GM21528 (cell line): ENCODE data around the gene GPC6.

ENCODE experiments used
- ATAC-seq: cut with Tn5 transposase; IDR thresholded peaks from one replicate; pipeline ENCODE4 v1.9.1; 2021; ENCODE audit warnings: mild to moderate bottlenecking, moderate library complexity; ENCODE audit not compliant: unreplicated experiment, low FRiP score

Gene GPC6

GRCh38 chr13:94056362-94056990 lies 829.9 kb downstream of the GPC6 start:
- ATAC-seq, result no peak

GRCh38 chr13:94057618-94058186 lies 831.1 kb downstream of the GPC6 start:
- ATAC-seq, result no peak

- no peak for ATAC-seq
Observed at GRCh38 chr13:94058821-94059360, 832.3 kb downstream of the GPC6 start.

- no peak for ATAC-seq
Observed at GRCh38 chr13:94061301-94061700, 834.7 kb downstream of the GPC6 start.

GRCh38 chr13:94063096-94063495 lies 836.5 kb downstream of the GPC6 start:
- no peak for ATAC-seq

GRCh38 chr13:94063848-94064247 lies 837.2 kb downstream of the GPC6 start:
- no peak for ATAC-seq

- no peak for ATAC-seq
Observed at GRCh38 chr13:94065741-94066140, 839.1 kb downstream of the GPC6 start.

GRCh38 chr13:94073007-94073744 lies 846.6 kb downstream of the GPC6 start:
- ATAC-seq, result no peak

GRCh38 chr13:94079876-94080275 lies 853.3 kb downstream of the GPC6 start:
- ATAC-seq, result no peak

- ATAC-seq, result no peak
Observed at GRCh38 chr13:94080527-94080926, 853.9 kb downstream of the GPC6 start.

GRCh38 chr13:94087100-94087499 lies 860.5 kb downstream of the GPC6 start:
- no peak for ATAC-seq

- ATAC-seq, result no peak
Observed at GRCh38 chr13:94088742-94089141, 862.1 kb downstream of the GPC6 start.

GRCh38 chr13:94090773-94091480 lies 864.3 kb downstream of the GPC6 start:
- no peak for ATAC-seq

GRCh38 chr13:94093652-94094315 lies 867.2 kb downstream of the GPC6 start:
- no peak for ATAC-seq

- ATAC-seq, result no peak
Observed at GRCh38 chr13:94109715-94110374, 883.2 kb downstream of the GPC6 start.

- ATAC-seq, result no peak
Observed at GRCh38 chr13:94112227-94112626, 885.6 kb downstream of the GPC6 start.

- no peak for ATAC-seq
Observed at GRCh38 chr13:94112731-94113130, 886.1 kb downstream of the GPC6 start.

- ATAC-seq, result no peak
Observed at GRCh38 chr13:94113245-94113644, 886.6 kb downstream of the GPC6 start.

GRCh38 chr13:94114166-94114565 lies 887.6 kb downstream of the GPC6 start:
- ATAC-seq, result no peak

- ATAC-seq, result no peak
Observed at GRCh38 chr13:94115054-94115453, 888.4 kb downstream of the GPC6 start.
